Activated T-cell treated with anti-CD3 and anti-CD28 coated beads, Interleukin-2, amount 50 U/mL, for 1 hour (primary cell): Measurements from ENCODE around the gene TMEM30A.

Experiments used
- DNase-seq: peaks from one replicate; pipeline ENCODE4 v3.0.0-alpha.2; 2020

The TMEM30A gene

GRCh38 chr6:75211920-75212590, 72.5 kb downstream of the TMEM30A start:
- DNase-seq: no peak

- no peak for DNase-seq
Observed at GRCh38 chr6:75210885-75211739, 73.5 kb downstream of the TMEM30A start.

GRCh38 chr6:75209184-75209723, 75.3 kb downstream of the TMEM30A start:
- no peak for DNase-seq

- DNase-seq: peak; percentile 82
Observed at GRCh38 chr6:75208298-75209183, 76.1 kb downstream of the TMEM30A start.

GRCh38 chr6:75206576-75207342, 77.8 kb downstream of the TMEM30A start:
- DNase-seq: peak; percentile 19

GRCh38 chr6:75205776-75206575, 78.6 kb downstream of the TMEM30A start, which contains the start of gene COL12A1:
Gene COL12A1 (minus strand): TSS chr6:75206053. CDS start chr6:75202792, 3,261 bp downstream.
- DNase-seq: peak; percentile 24

GRCh38 chr6:75204959-75205775, 79.4 kb downstream of the TMEM30A start:
- DNase-seq: peak; percentile 28

- DNase-seq: peak; percentile 25
Observed at GRCh38 chr6:75204217-75204958, 80.2 kb downstream of the TMEM30A start.

GRCh38 chr6:75203721-75204120, 80.9 kb downstream of the TMEM30A start:
- DNase-seq: no peak
